Stimulated activated CD8-positive, alpha-beta memory T cell treated with anti-CD3 and anti-CD28 coated beads, Interleukin-15, amount 100 ng/mL, for 24 hours (primary cell): ENCODE measurements around the gene HPCAL1.
A peak's percentile ranks its signal among the peaks of the same experiment; 100 is the strongest.
"Not testable (repeated sequence)": the region's sequence is repeated elsewhere in the genome, so short reads cannot be mapped to it uniquely, and the experiment has no call there.

Experiments
- DNase-seq: peaks from one replicate; pipeline ENCODE4 v3.0.0-alpha.2; 2020; ENCODE audit warnings: low read depth

The HPCAL1 gene

GRCh38 chr2:10442469-10443126 is 139.9 kb downstream of the HPCAL1 start:
- DNase-seq, result not testable (repeated sequence)

GRCh38 chr2:10444463-10444862 is 141.8 kb downstream of the HPCAL1 start:
- DNase-seq, result no peak

GRCh38 chr2:10446631-10447030 is 143.9 kb downstream of the HPCAL1 start:
- no peak for DNase-seq

- no peak for DNase-seq
Observed at GRCh38 chr2:10447300-10447894, 144.7 kb downstream of the HPCAL1 start.

- DNase-seq, result peak; percentile 98
Observed at GRCh38 chr2:10447895-10448575, 145.3 kb downstream of the HPCAL1 start, which contains the start of gene ODC1. TSS of gene ODC1 (minus strand) at chr2:10448327. CDS start at chr2:10445032, 3,295 bp downstream.

GRCh38 chr2:10448576-10449485 is 146.1 kb downstream of the HPCAL1 start:
- DNase-seq, result peak; percentile 88

- no peak for DNase-seq
Observed at GRCh38 chr2:10449486-10449831, 146.8 kb downstream of the HPCAL1 start.

GRCh38 chr2:10449838-10450691 is 147.4 kb downstream of the HPCAL1 start:
- DNase-seq, result no peak

- DNase-seq, result no peak
Observed at GRCh38 chr2:10451819-10452218, 149.1 kb downstream of the HPCAL1 start.

GRCh38 chr2:10452312-10452711 is 149.6 kb downstream of the HPCAL1 start:
- DNase-seq, result no peak

GRCh38 chr2:10452956-10453904 is 150.5 kb downstream of the HPCAL1 start:
- DNase-seq, result no peak

- no peak for DNase-seq
Observed at GRCh38 chr2:10453905-10454298, 151.2 kb downstream of the HPCAL1 start.

- DNase-seq, result no peak
Observed at GRCh38 chr2:10454505-10454904, 151.8 kb downstream of the HPCAL1 start.

GRCh38 chr2:10457195-10457594 is 154.5 kb downstream of the HPCAL1 start:
- DNase-seq, result not testable (repeated sequence)

GRCh38 chr2:10457846-10458598 is 155.3 kb downstream of the HPCAL1 start:
- DNase-seq, result no peak

- no peak for DNase-seq
Observed at GRCh38 chr2:10460366-10460796, 157.7 kb downstream of the HPCAL1 start.

GRCh38 chr2:10462178-10463083 is 159.7 kb downstream of the HPCAL1 start:
- no peak for DNase-seq

GRCh38 chr2:10465910-10466309 is 163.2 kb downstream of the HPCAL1 start:
- no peak for DNase-seq
